NCI-H774 (cell line): ENCODE results near the gene SOX5.

Experiments used
- DNase-seq: peaks from one replicate; lab custom pipeline; 2025; lab: John Stamatoyannopoulos, UW

Gene SOX5

GRCh38 chr12:23488130-23488529 lies 461.3 kb downstream of the SOX5 start:
- DNase-seq, result no peak

GRCh38 chr12:23484238-23484637 lies 465.2 kb downstream of the SOX5 start:
- no peak for DNase-seq

- no peak for DNase-seq
These were observed 466.9 kb downstream of the SOX5 start for GRCh38 chr12:23482571-23482970.
